ENCODE measurements around the gene ERC2. TPM values are rescaled to one million over a fixed set of nuclear protein-coding genes. Genes with fewer than 3 reads are reported as not detected.

ERC2 gene
- total RNA-seq, 2 experiments from 2014 or later: not detected

DNA sequence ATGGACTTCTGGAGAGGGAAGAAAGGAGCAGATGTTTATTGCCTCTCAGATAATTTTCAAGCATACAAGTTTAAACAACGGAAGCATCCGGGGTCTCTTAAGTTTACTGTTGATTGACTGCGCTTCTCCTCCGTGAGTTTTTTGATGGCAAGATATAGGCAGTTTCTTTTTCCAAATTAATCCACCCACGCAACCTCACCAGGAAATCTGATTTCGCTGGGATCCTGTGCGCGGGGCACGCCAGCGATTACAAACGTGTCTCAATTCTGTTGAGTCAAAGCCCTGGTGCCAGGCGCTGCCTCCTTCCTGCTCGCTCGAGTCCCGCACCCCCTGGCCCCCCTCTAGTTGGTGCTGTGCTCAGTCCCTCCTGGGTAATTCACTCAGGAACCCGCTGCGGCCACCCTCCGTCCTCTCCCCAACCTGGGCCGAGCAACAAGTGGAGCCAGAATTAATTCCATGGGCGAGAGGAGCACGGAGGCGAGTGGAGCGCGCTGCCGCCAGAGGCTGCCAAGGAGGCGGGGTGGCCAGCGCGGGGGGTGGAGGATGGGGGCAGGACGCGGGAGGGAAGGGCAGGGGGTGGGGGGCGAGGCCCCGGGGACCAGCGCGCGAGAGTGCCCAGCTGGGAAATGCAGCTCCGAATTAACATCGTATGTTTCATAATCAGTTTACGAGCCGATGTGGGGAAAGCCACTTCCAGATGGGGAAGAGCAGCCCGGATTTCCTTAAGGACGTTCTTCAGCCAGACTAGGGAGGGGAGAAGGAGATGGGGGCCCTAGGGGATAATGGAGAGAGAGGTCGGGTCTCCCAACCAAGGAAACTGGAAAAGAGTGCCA lies 987.1 kb downstream of the ERC2 start:
- BruUV-seq (replicated peaks): no TSS peak
- Histone ChIP-seq H3K4me2 (ENCODE audit: low read length) (no peak overlapping the region), H3K27ac (ENCODE audit: low read depth, low read length, poor library complexity, severe bottlenecking) (no peak overlapping the region), H3K4me3 (ENCODE audit: low read depth, low read length, poor library complexity, severe bottlenecking) (no peak overlapping the region), H3K9me2 (ENCODE audit: insufficient read depth, low read length) (no peaks in the 10 kb centered on the region), H2AFZ (ENCODE audit: low read length) (no peak overlapping the region), H3K4me1 (ENCODE audit: insufficient read depth, low read length, poor library complexity, severe bottlenecking) (peaks cover 6% of the 10 kb centered on the region), H3K9me3 (ENCODE audit: low read length) (no peaks in the 10 kb centered on the region), H3K79me2 (ENCODE audit: insufficient read depth, low read depth, low read length) (no peaks in the 10 kb centered on the region), H4K20me1 (ENCODE audit: insufficient read depth, low read length) (no peaks in the 10 kb centered on the region), H3K36me3 (ENCODE audit: insufficient read depth, low read length) (peaks cover 15% of the 10 kb centered on the region; the same call in 1 of the 2 replicates)
- ChIA-PET CTCF (ENCODE audit: unreplicated experiment) (no interaction called here), POLR2A (no interaction called here)
- intact Hi-C loops (cut with micrococcal nuclease; ENCODE audit: unreplicated experiment): loop anchor here (10.0 kb wide), 3 partner anchors 64 to 626 kb away; no protein-coding TSS in a partner anchor
- no peak for TF ChIP-seq EZH2phosphoT487 (IDR thresholded peaks at IDR 0.05; ENCODE audit: borderline replicate concordance, low read depth, low read length)
- TF ChIP-seq, protein P1, sequence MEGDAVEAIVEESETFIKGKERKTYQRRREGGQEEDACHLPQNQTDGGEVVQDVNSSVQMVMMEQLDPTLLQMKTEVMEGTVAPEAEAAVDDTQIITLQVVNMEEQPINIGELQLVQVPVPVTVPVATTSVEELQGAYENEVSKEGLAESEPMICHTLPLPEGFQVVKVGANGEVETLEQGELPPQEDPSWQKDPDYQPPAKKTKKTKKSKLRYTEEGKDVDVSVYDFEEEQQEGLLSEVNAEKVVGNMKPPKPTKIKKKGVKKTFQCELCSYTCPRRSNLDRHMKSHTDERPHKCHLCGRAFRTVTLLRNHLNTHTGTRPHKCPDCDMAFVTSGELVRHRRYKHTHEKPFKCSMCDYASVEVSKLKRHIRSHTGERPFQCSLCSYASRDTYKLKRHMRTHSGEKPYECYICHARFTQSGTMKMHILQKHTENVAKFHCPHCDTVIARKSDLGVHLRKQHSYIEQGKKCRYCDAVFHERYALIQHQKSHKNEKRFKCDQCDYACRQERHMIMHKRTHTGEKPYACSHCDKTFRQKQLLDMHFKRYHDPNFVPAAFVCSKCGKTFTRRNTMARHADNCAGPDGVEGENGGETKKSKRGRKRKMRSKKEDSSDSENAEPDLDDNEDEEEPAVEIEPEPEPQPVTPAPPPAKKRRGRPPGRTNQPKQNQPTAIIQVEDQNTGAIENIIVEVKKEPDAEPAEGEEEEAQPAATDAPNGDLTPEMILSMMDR (conservative IDR thresholded peaks at IDR 0.05; ENCODE audit: low read length): no peak
- no peak for DNase-seq (ENCODE audit: low spot score)

DNA sequence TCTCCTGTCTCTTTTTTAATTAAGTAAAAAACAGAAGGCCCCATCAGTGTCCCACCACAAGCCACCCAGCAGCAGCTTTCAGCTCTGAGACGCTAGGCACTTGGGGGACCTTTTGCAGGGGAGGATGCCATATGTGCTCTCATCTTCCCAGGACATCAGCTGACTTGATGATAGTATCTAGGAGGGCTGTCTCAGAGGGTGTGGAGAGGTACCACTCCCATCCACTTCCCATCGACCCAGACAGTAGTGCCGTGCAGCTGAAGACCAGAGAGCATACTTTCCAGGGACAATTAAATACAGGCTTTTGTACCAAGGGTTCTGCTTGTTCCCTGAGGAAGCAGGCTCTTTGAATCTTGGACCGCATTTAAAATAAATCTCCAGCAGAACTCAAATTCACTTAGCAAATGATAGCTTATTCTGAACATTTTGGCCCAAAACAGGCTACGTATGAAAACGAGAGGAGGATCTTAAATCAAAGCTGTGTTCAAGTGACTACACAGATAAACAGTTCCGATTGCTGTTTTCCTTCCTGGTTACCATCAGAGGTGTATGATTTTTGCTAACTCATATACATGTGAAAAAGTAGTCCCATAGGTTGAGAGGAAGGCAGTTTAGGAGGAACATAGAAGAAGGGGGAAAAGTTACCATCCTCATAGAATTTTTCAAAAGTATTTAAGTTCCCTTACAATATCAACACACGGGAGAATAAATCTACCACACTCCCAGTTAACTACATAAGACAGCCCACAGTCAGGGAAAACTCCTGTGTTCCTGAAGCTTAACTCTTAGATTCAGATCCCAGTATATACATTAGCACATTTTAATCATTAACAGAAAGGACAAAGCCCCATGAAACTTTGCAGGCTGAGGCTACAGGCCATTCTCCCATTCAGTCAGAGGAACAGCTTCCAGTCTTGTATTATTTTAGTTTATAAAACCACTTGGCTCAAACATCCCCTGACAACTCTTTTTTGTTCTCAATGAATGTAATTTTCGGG lies 990.7 kb downstream of the ERC2 start:
- H3K9me3 ChIP-seq (ENCODE audit: low read length): no peaks in the 10 kb centered on the region

More for the DNA sequence above, 990.7 kb downstream of the ERC2 start:
- BruUV-seq (replicated peaks): no TSS peak
- no peak for DNase-seq (ENCODE audit: low spot score)
- intact Hi-C loops (cut with micrococcal nuclease; ENCODE audit: unreplicated experiment): no loop called here
- Histone ChIP-seq H3K36me3 (ENCODE audit: insufficient read depth, low read length) (peaks cover 20% of the 10 kb centered on the region; the same call in 1 of the 2 replicates), H4K20me1 (ENCODE audit: insufficient read depth, low read length) (no peaks in the 10 kb centered on the region), H2AFZ (ENCODE audit: low read length) (no peak overlapping the region), H3K4me3 (ENCODE audit: low read depth, low read length, poor library complexity, severe bottlenecking) (no peak overlapping the region), H3K27ac (ENCODE audit: low read depth, low read length, poor library complexity, severe bottlenecking) (no peak overlapping the region), H3K79me2 (ENCODE audit: insufficient read depth, low read depth, low read length) (no peaks in the 10 kb centered on the region), H3K4me1 (ENCODE audit: insufficient read depth, low read length, poor library complexity, severe bottlenecking) (no peaks in the 10 kb centered on the region), H3K4me2 (ENCODE audit: low read length) (no peak overlapping the region), H3K9me2 (ENCODE audit: insufficient read depth, low read length) (no peaks in the 10 kb centered on the region)
- TF ChIP-seq, protein P1 (conservative IDR thresholded peaks at IDR 0.05; ENCODE audit: low read length): no peak
- TF ChIP-seq EZH2phosphoT487 (IDR thresholded peaks at IDR 0.05; ENCODE audit: borderline replicate concordance, low read depth, low read length): no peak
- POLR2A ChIA-PET: no interaction called here
- CTCF ChIA-PET (ENCODE audit: unreplicated experiment): interaction anchor here (0.6 kb wide), 1 partner anchor 371 kb away, joined by 3 read pairs; no protein-coding TSS in a partner anchor

Measured in OCI-LY7 (cell line).